Measurements from ENCODE around the gene RABGGTA. TPM values are rescaled to one million over a fixed set of nuclear protein-coding genes. Genes with fewer than 3 reads are reported as not detected.
A peak's percentile ranks its signal among the peaks of the same experiment; 100 is the strongest.

The RABGGTA gene
- total and polyA plus RNA-seq, 2 donors (not counting 1 experiment from before 2014, with no cell fraction given), result 70.1 to 159 TPM

DNA sequence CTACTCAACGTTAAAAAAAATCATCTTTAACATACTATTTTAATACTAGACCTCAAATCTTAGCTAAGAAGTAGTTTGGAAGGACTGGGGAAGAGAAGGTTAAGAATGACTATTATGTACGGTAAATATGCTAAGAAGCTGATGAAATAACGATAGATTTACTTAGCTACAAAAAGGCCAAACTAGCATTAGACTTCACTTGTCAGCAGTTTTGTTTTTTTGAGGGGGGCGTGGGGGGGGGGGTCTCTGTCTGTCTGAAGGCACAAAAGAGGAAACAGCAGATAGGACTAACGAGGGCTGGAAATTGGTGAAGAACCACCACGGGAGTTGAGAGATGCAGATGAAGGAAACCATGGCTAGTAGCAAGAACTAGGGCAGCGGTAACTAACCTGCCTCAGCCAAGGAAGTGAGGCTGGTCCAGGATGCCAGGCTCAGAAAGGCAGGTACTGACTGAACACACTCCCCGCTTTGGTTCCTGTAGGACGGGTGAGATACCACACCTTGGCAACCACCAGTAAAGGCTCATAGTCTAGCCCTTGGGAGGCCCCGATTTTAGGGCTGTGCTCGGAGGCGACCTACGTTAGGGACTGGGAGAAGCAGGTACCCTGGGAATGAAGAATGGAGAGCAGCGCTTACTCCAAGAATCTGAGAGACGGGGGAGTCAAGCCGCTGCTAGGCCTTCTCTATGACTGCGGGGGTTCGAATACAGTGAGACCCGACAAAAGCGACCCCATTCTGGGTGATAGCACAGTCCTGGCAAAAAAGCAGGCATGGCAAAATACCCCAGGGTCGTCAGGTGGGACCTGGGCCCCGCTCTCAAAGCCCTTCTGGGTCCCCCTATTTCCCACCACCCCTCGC is 39.9 kb downstream of the RABGGTA start:
- Histone ChIP-seq H3K9ac (ENCODE audit: low read length) (peak overlapping the region; percentile 91), H3K9me3 (ENCODE audit: control extremely low read depth in 1 of 3, control insufficient read depth in 2 of 3, insufficient read depth in 1 of 3, low read length in 2 of 3) (no peaks in the 10 kb centered on the region), H3K27me3 (replicated peaks in 1 of 4; ENCODE audit: control extremely low read depth in 1 of 4, control insufficient read depth in 3 of 4, insufficient read depth in 4 of 4, low read length in 3 of 4) (no peaks in the 10 kb centered on the region), H3K36me3 (replicated peaks in 1 of 2; ENCODE audit: control extremely low read depth in 1 of 2, control insufficient read depth in 1 of 2, extremely low read depth in 1 of 2, insufficient read depth in 2 of 2, low read length in 1 of 2) (peaks cover 0 to 24% of the 10 kb centered on the region in 2 experiments), H3K79me2 (ENCODE audit: control insufficient read depth, insufficient read depth, low read length) (peaks cover 77% of the 10 kb centered on the region), H3K4me1 (ENCODE audit: control insufficient read depth in 2 of 2, insufficient read depth in 2 of 2, low read length in 2 of 2) (peaks cover 18 to 24% of the 10 kb centered on the region in 2 donors), H3K4me3 (ENCODE audit: control extremely low read depth in 1 of 5, extremely low read depth in 1 of 5, insufficient read depth in 1 of 5, low read depth in 2 of 5, low read length in 4 of 5) (peak overlapping the region; percentile 75 to 100 (median 97)), H3K27ac (ENCODE audit: low read length in 2 of 2) (peak overlapping the region; percentile 36 to 67), H2AFZ (ENCODE audit: insufficient read depth, low read depth, low read length, poor library complexity, severe bottlenecking) (peak overlapping the region; percentile 90), H3K4me2 (replicated peaks; ENCODE audit: low read depth, low read length, poor library complexity, severe bottlenecking) (peak overlapping the region; percentile 83), H4K20me1 (ENCODE audit: control insufficient read depth, insufficient read depth, low read length, poor library complexity, severe bottlenecking) (peaks cover 16% of the 10 kb centered on the region)
- POLR2A ChIA-PET, result no interaction called here
- Mint-ChIP-seq H3K4me1 (peaks cover 53% of the 10 kb centered on the region), H3K9me3 (ENCODE audit: insufficient read depth) (no peaks in the 10 kb centered on the region), H3K4me3 (peak overlapping the region; percentile 96), H3K27ac (peak overlapping the region; percentile 95), H3K27me3 (no peaks in the 10 kb centered on the region)
- 6% methylated on average over 19 of the region's 23 CpGs for WGBS (ENCODE audit: insufficient coverage)
- intact Hi-C loops (cut with micrococcal nuclease), result loop anchor here (1.0 to 5.0 kb wide), 10 partner anchors 11 to 211 kb away; partner anchors contain the start of genes CHMP4A, DCAF11, DHRS1 and IPO4
- CTCF ChIA-PET, result interaction anchor here (0.6 to 1.1 kb wide), 2 partner anchors 11 to 15 kb away, joined by 3 read pairs; partner anchors contain the start of genes MDP1 and TINF2
- no peak for ATAC-seq (ENCODE audit: low read depth)
- no peak for DNase-seq
- TF ChIP-seq CTCF (IDR thresholded peaks at IDR 0.05) (no peak), EZH2 (IDR thresholded peaks at IDR 0.05; ENCODE audit: borderline replicate concordance, insufficient read depth, low read depth, low read length, poor library complexity, severe bottlenecking) (no peak)

GRCh38 chr14:24228902-24229301 is 42.5 kb downstream of the RABGGTA start:
- Histone ChIP-seq H3K27ac (ENCODE audit: low read length in 2 of 2) (no peak overlapping the region), H3K4me3 (ENCODE audit: control extremely low read depth in 1 of 5, extremely low read depth in 1 of 5, insufficient read depth in 1 of 5, low read depth in 2 of 5, low read length in 4 of 5) (no peak overlapping the region), H3K4me2 (replicated peaks; ENCODE audit: low read depth, low read length, poor library complexity, severe bottlenecking) (no peak overlapping the region), H2AFZ (ENCODE audit: insufficient read depth, low read depth, low read length, poor library complexity, severe bottlenecking) (no peak overlapping the region), H3K9ac (ENCODE audit: low read length) (no peak overlapping the region), H3K27me3 (replicated peaks in 1 of 4; ENCODE audit: control extremely low read depth in 1 of 4, control insufficient read depth in 3 of 4, insufficient read depth in 4 of 4, low read length in 3 of 4) (no peaks in the 10 kb centered on the region), H3K36me3 (replicated peaks in 1 of 2; ENCODE audit: control extremely low read depth in 1 of 2, control insufficient read depth in 1 of 2, extremely low read depth in 1 of 2, insufficient read depth in 2 of 2, low read length in 1 of 2) (peaks cover 0 to 8% of the 10 kb centered on the region in 2 experiments), H3K4me1 (ENCODE audit: control insufficient read depth in 2 of 2, insufficient read depth in 2 of 2, low read length in 2 of 2) (peaks cover 18 to 22% of the 10 kb centered on the region in 2 donors), H3K79me2 (ENCODE audit: control insufficient read depth, insufficient read depth, low read length) (peaks cover 91% of the 10 kb centered on the region), H3K9me3 (ENCODE audit: control extremely low read depth in 1 of 3, control insufficient read depth in 2 of 3, insufficient read depth in 1 of 3, low read length in 2 of 3) (no peaks in the 10 kb centered on the region), H4K20me1 (ENCODE audit: control insufficient read depth, insufficient read depth, low read length, poor library complexity, severe bottlenecking) (peaks cover 22% of the 10 kb centered on the region)
- no CpG with 5 or more reads among the region's 1 CpG for WGBS (ENCODE audit: insufficient coverage)
- H3K4me3 Mint-ChIP-seq, result no peak overlapping the region
- no peak for DNase-seq
- ChIA-PET POLR2A (interaction anchor here (0.6 to 1.1 kb wide), 2 partner anchors 14 to 70 kb away, joined by 3 to 8 read pairs; partner anchors contain the start of gene TINF2), CTCF (interaction anchor here (0.8 to 2.2 kb wide), 4 partner anchors 13 to 77 kb away, joined by 3 to 8 read pairs (median 5); partner anchors contain the start of genes MDP1, RABGGTA and TINF2)
- intact Hi-C loops (cut with micrococcal nuclease), result no loop called here
- no peaks in the 10 kb centered on the region for H3K27me3 Mint-ChIP-seq
- H3K9me3 Mint-ChIP-seq (ENCODE audit: insufficient read depth), result no peaks in the 10 kb centered on the region
- no peak overlapping the region for H3K27ac Mint-ChIP-seq
- TF ChIP-seq EZH2 (IDR thresholded peaks at IDR 0.05; ENCODE audit: borderline replicate concordance, insufficient read depth, low read depth, low read length, poor library complexity, severe bottlenecking) (no peak), CTCF (IDR thresholded peaks at IDR 0.05) (no peak)
- no peak for ATAC-seq (ENCODE audit: low read depth)
- peaks cover 49% of the 10 kb centered on the region for H3K4me1 Mint-ChIP-seq
